PC-9 (cell line): Measurements from ENCODE around the gene EEIG2.

ENCODE experiments used
- CTCF ChIP-seq: fragments of 200-600 bp; sonication (generic); conservative IDR thresholded peaks from 2 replicates; pipeline ENCODE4 v1.6.1; 2017; ENCODE audit warnings: mixed run types, antibody characterized with exemption, mild to moderate bottlenecking, moderate library complexity
- EZH2 ChIP-seq: fragments of 200-600 bp; sonication (generic); IDR thresholded peaks from 2 replicates; pipeline ENCODE4 v1.8.0; 2017; ENCODE audit warnings: antibody characterized with exemption, low read depth

- no peak for TF ChIP-seq CTCF
- no peak for TF ChIP-seq EZH2
Observed at GRCh38 chr1:108556066-108556465, 3.8 kb upstream of the EEIG2 start.
